Astrocyte (in vitro differentiated cells and primary cell): ENCODE results near the gene STRADA. TPM values are rescaled to one million over a fixed set of nuclear protein-coding genes. Genes with fewer than 3 reads are reported as not detected.

ENCODE experiments used
- DNase-seq: peaks from one replicate; pipeline ENCODE4 v3.0.0-alpha.2; 2010; ENCODE audit warnings: low read depth
- FAIRE-seq: peaks from 2 replicates; lab custom pipeline; 2011; peaks lifted over from hg19 to GRCh38; lab: Jason Lieb, UNC
- H2AFZ ChIP-seq: 2 replicates; pipeline ENCODE4 v1.6.0; 2012; ENCODE audit warnings: low read depth, low read length, inconsistent platforms
- H3K27ac ChIP-seq: 2 replicates; pipeline ENCODE4 v1.5.1; 2011; ENCODE audit warnings: low read depth, low read length, inconsistent platforms
- H3K27me3 ChIP-seq: 2 replicates; pipeline ENCODE4 v1.6.0; 2011; ENCODE audit warnings: low read length, inconsistent platforms; ENCODE audit not compliant: insufficient read depth
- H3K36me3 ChIP-seq: 2 replicates; pipeline ENCODE4 v1.5.1; 2011; ENCODE audit warnings: low read length, inconsistent platforms; ENCODE audit not compliant: insufficient read depth
- H3K4me1 ChIP-seq: 2 replicates; pipeline ENCODE4 v1.5.1; 2011; ENCODE audit warnings: low read length, inconsistent platforms; ENCODE audit not compliant: insufficient read depth
- H3K4me2 ChIP-seq: 2 replicates; pipeline ENCODE4 v1.6.0; 2012; ENCODE audit warnings: low read length, inconsistent platforms
- H3K4me3 ChIP-seq: 2 replicates; pipeline ENCODE4 v1.5.1; 2011; ENCODE audit warnings: low read depth, mild to moderate bottlenecking, low read length, inconsistent platforms; ENCODE audit not compliant: insufficient read depth
- H3K79me2 ChIP-seq: 2 replicates; pipeline ENCODE4 v1.6.0; 2012; ENCODE audit warnings: mild to moderate bottlenecking, low read length, inconsistent platforms; ENCODE audit not compliant: insufficient read depth
- H3K9ac ChIP-seq: 2 replicates; pipeline ENCODE4 v1.6.0; 2012; ENCODE audit warnings: mild to moderate bottlenecking, low read length, inconsistent platforms
- H3K9me3 ChIP-seq: 2 replicates; pipeline ENCODE4 v1.5.1; 2012; ENCODE audit warnings: low read depth, mild to moderate bottlenecking, low read length, inconsistent platforms; ENCODE audit not compliant: insufficient read depth
- H4K20me1 ChIP-seq: 2 replicates; pipeline ENCODE4 v1.6.0; 2012; ENCODE audit warnings: low read length, inconsistent platforms; ENCODE audit not compliant: insufficient read depth
- H3K27ac Mint-ChIP-seq: one replicate; pipeline ENCODE4 v1.8.0; 2021; ENCODE audit warnings: mild to moderate bottlenecking, mixed read lengths; ENCODE audit not compliant: unreplicated experiment
- H3K27me3 Mint-ChIP-seq: one replicate; pipeline ENCODE4 v1.8.0; 2021; ENCODE audit warnings: low read depth, mixed read lengths; ENCODE audit not compliant: unreplicated experiment
- H3K36me3 Mint-ChIP-seq: one replicate; pipeline ENCODE4 v1.8.0; 2021; ENCODE audit warnings: low read depth, mixed read lengths; ENCODE audit not compliant: unreplicated experiment
- H3K4me1 Mint-ChIP-seq: one replicate; pipeline ENCODE4 v1.8.0; 2021; ENCODE audit warnings: low read depth, mixed read lengths; ENCODE audit not compliant: unreplicated experiment
- H3K4me3 Mint-ChIP-seq: one replicate; pipeline ENCODE4 v1.8.0; 2021; ENCODE audit warnings: mild to moderate bottlenecking, moderate library complexity, mixed read lengths; ENCODE audit not compliant: unreplicated experiment
- H3K9me3 Mint-ChIP-seq: one replicate; pipeline ENCODE4 v1.8.0; 2021; ENCODE audit warnings: mild to moderate bottlenecking, mixed read lengths; ENCODE audit not compliant: unreplicated experiment
- EZH2 ChIP-seq: IDR thresholded peaks from 2 replicates; pipeline ENCODE4 v1.6.1; 2012; ENCODE audit warnings: mild to moderate bottlenecking, low read length, inconsistent platforms; ENCODE audit not compliant: insufficient read depth
- total RNA-seq: library from RNA; stranded (reverse); gene quantifications from 2 replicates; pipeline ENCODE4 v1.2.1, GENCODE V29; 2021
- TF ChIP-seq, protein P1 (sequence below): IDR thresholded peaks from 2 replicates; pipeline ENCODE4 v1.5.1; 2011; ENCODE audit warnings: low read depth, mild to moderate bottlenecking, inconsistent platforms, low read length, moderate library complexity; ENCODE audit not compliant: insufficient read depth

The STRADA gene
- total RNA-seq, 1 donor from 2014 or later, result 35.7 TPM

DNA sequence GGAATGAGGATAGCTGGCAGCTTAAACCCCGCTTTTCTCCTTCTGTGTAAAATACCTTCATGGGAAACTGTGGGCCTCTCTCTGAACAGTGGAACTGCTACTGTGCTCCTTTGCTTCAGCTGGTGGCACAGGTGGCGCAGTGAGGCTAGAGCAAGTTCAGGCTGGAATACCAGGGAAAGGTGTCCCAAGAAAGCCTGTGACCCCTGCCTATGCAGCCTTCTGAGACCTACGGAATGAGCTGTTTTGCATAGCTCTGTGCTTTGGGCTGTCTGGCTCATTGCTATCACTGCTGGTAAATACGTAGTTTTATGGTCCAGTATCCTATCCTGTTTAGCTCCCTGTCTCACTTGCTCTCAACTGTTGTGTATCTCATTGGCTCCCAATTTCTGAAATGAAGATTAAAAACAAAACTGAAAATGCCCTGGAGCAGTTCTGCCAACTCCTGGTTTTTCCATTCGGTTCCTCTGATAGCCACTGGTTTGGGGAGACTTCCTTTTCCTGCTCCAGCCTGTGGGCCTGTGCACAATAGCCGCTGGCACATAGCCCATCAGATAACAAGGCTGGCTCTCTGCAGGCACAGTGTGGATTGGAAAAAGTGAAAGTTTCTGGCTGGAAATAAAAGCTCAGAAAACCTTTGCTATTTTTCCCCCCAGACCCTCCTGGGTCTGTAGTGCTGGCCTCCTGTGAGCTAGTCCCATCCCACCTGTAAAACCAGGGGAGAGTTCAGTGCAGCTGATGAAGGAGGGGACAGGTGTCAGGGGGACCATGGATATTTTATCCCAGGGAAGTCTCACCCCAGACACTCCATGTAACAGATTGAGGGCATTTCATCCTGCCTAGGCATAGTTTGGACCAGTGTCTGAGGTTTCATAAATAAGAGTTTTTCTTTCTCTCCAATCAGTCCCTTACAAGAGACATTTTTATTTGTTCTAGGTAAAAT lies 65.7 kb downstream of the STRADA start:
- Mint-ChIP-seq H3K27me3 (no peaks in the 10 kb centered on the region), H3K27ac (peak overlapping the region; percentile 58), H3K9me3 (peaks cover 1% of the 10 kb centered on the region), H3K4me1 (peaks cover 18% of the 10 kb centered on the region), H3K4me3 (peak overlapping the region; percentile 68), H3K36me3 (peaks cover 20% of the 10 kb centered on the region)
- Histone ChIP-seq H2AFZ (peak overlapping the region; percentile 3), H3K9ac (peak overlapping the region; percentile 33), H3K4me3 (peak overlapping the region; percentile 20), H3K36me3 (peaks cover 3% of the 10 kb centered on the region), H3K4me1 (peaks cover 21% of the 10 kb centered on the region), H3K4me2 (peak overlapping the region; percentile 76), H3K79me2 (no peaks in the 10 kb centered on the region), H3K27me3 (no peaks in the 10 kb centered on the region), H3K27ac (no peak overlapping the region), H4K20me1 (peaks cover 18% of the 10 kb centered on the region), H3K9me3 (no peaks in the 10 kb centered on the region)
- TF ChIP-seq, protein P1, sequence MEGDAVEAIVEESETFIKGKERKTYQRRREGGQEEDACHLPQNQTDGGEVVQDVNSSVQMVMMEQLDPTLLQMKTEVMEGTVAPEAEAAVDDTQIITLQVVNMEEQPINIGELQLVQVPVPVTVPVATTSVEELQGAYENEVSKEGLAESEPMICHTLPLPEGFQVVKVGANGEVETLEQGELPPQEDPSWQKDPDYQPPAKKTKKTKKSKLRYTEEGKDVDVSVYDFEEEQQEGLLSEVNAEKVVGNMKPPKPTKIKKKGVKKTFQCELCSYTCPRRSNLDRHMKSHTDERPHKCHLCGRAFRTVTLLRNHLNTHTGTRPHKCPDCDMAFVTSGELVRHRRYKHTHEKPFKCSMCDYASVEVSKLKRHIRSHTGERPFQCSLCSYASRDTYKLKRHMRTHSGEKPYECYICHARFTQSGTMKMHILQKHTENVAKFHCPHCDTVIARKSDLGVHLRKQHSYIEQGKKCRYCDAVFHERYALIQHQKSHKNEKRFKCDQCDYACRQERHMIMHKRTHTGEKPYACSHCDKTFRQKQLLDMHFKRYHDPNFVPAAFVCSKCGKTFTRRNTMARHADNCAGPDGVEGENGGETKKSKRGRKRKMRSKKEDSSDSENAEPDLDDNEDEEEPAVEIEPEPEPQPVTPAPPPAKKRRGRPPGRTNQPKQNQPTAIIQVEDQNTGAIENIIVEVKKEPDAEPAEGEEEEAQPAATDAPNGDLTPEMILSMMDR, result no peak
- no peak for TF ChIP-seq EZH2
- DNase-seq, result peak; percentile 84
- no peak for FAIRE-seq

DNA sequence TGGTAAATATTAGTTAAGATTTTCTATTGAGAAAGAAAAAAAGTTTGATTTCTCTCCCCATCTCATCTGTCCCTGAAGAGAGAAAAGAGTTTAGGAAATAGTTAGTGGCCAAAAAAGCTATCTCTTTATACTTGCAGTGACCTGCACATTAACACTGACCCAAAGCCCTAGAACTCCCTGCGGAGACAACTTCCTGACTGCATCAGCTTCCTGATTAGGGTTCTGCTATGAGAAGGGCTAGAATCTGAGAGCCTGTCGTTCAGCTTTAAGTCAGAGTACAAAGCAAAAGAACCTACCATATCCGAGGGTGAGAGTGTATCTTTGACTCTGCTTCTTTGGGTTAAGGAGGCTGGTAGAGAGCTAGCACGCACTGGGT lies 66.4 kb downstream of the STRADA start:
- TF ChIP-seq EZH2, result no peak
- TF ChIP-seq, protein P1, result no peak
- Histone ChIP-seq H3K4me2 (peak overlapping the region; percentile 76), H3K9me3 (no peaks in the 10 kb centered on the region), H3K4me1 (peaks cover 21% of the 10 kb centered on the region), H3K4me3 (no peak overlapping the region), H3K27me3 (no peaks in the 10 kb centered on the region), H3K79me2 (no peaks in the 10 kb centered on the region), H2AFZ (peak overlapping the region; percentile 3), H3K27ac (no peak overlapping the region), H3K36me3 (peaks cover 2% of the 10 kb centered on the region), H4K20me1 (peaks cover 18% of the 10 kb centered on the region), H3K9ac (peak overlapping the region; percentile 33)
- no peak overlapping the region for H3K27ac Mint-ChIP-seq
- peaks cover 1% of the 10 kb centered on the region for H3K9me3 Mint-ChIP-seq
- FAIRE-seq, result no peak
- peaks cover 18% of the 10 kb centered on the region for H3K4me1 Mint-ChIP-seq
- peaks cover 21% of the 10 kb centered on the region for H3K36me3 Mint-ChIP-seq
- DNase-seq, result no peak
- H3K4me3 Mint-ChIP-seq, result peak overlapping the region; percentile 45
- no peaks in the 10 kb centered on the region for H3K27me3 Mint-ChIP-seq

DNA sequence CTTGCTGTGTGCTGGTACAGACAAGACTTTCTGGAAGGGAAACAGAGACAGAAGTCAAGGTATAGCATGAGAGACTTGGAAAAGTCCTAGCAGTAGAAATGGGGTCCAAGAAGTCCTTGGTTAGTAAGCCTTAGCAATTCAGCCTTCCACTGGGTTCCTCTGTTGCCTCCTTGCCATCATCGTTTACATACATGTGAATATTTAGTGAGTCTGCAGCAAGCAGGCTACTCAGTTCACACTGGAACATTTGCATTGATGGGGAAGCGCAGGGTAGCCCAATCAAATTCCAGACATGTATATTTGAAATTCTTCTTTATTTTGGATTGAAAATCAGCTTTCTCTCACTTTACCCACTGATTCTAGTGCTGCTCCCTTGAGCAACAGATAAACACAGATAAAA lies 68.7 kb downstream of the STRADA start:
- FAIRE-seq (no peak), DNase-seq (no peak)
- H3K4me1 ChIP-seq, result peaks cover 21% of the 10 kb centered on the region
- no peak overlapping the region for H3K4me3 Mint-ChIP-seq
- H3K4me3 ChIP-seq, result no peak overlapping the region
- H3K27ac Mint-ChIP-seq, result no peak overlapping the region
- H2AFZ ChIP-seq, result no peak overlapping the region
- peaks cover 1% of the 10 kb centered on the region for H3K9me3 Mint-ChIP-seq
- H3K27me3 Mint-ChIP-seq, result peaks cover 1% of the 10 kb centered on the region
- no peak overlapping the region for H3K4me2 ChIP-seq
- H3K9ac ChIP-seq, result no peak overlapping the region
- no peaks in the 10 kb centered on the region for H3K79me2 ChIP-seq
- no peaks in the 10 kb centered on the region for H3K9me3 ChIP-seq
- H4K20me1 ChIP-seq, result peaks cover 17% of the 10 kb centered on the region
- peaks cover 22% of the 10 kb centered on the region for H3K36me3 Mint-ChIP-seq
- peaks cover 18% of the 10 kb centered on the region for H3K4me1 Mint-ChIP-seq
- no peak overlapping the region for H3K27ac ChIP-seq
- H3K27me3 ChIP-seq, result no peaks in the 10 kb centered on the region
- TF ChIP-seq, protein P1, result no peak
- no peak for TF ChIP-seq EZH2
- H3K36me3 ChIP-seq, result no peaks in the 10 kb centered on the region
